ENCODE measurements around the gene APOC4. TPM values are rescaled to one million over a fixed set of nuclear protein-coding genes. Genes with fewer than 3 reads are reported as not detected.
"Not testable (repeated sequence)": the region's sequence is repeated elsewhere in the genome, so short reads cannot be mapped to it uniquely, and the experiment has no call there.

The APOC4 gene
- total RNA-seq, 1 experiment from 2014 or later = not detected

- peaks cover 10% of the 10 kb centered on the region; the same call in 1 of the 2 replicates for H3K4me1 ChIP-seq (ENCODE audit: control insufficient read depth, insufficient read depth, low read length)
- in situ Hi-C loops (cut with HindIII; ENCODE audit: low pct_unique_long_range_greater_than_20kb, low sequenced_read_pairs); POLR2A ChIA-PET: not testable (repeated sequence)
Observed at GRCh38 chr19:44913512-44914432, 28.3 kb upstream of the APOC4 start.

DNA sequence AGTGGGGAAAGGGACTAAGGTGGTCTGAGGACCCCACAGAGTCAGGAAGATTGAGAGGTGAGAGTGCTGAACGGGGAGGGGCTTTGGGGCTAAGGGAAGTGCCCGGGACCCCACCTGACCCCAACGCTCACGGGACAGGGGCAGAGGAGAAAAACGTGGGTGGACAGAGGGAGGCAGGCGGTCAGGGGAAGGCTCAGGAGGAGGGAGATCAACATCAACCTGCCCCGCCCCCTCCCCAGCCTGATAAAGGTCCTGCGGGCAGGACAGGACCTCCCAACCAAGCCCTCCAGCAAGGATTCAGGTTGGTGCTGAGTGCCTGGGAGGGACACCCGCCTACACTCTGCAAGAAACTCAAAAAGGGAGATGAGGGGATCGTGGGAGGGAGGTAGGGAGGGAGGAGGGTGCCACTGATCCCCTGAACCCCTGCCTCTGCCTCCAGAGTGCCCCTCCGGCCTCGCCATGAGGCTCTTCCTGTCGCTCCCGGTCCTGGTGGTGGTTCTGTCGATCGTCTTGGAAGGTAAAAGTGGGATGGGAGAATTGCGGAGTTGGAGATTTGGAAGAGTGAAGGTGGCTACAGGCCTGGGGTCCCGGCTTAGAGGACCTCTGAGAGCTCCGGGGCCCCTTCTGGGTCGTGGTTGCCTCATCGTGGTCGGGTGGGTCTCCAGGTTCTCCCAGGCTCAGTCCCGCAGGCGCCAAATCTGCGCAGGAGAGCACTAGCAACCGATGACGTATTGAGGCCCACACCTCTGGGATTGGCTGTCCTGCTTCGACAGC, 27.4 kb upstream of the APOC4 start, which contains the start of gene APOC1:
APOC1 (plus strand) TSS at position 176 of the 774 bp plus-strand sequence; CDS start at position 460, 284 bp downstream.
- POLR2A ChIA-PET = interaction anchor here (0.7 kb wide), 1 partner anchor 19 kb away, joined by 10 read pairs; no protein-coding TSS in a partner anchor
- intact Hi-C loops (cut with micrococcal nuclease; ENCODE audit: unreplicated experiment); H3K9me3 ChIP-seq (ENCODE audit: control insufficient read depth, insufficient read depth, low read depth, low read length); DNase-seq (ENCODE audit: low read depth, low spot score); H3K36me3 ChIP-seq (ENCODE audit: control insufficient read depth, insufficient read depth, low read length); H3K27me3 ChIP-seq (ENCODE audit: control insufficient read depth, insufficient read depth, low read length); CTCF ChIA-PET; BruUV-seq (replicated peaks); in situ Hi-C loops (cut with HindIII; ENCODE audit: low pct_unique_long_range_greater_than_20kb, low sequenced_read_pairs): not testable (repeated sequence)
- peak within 1 kb of the TSS; percentile 84 for H3K27ac ChIP-seq (ENCODE audit: low read length)
- H3K4me3 ChIP-seq (ENCODE audit: low read depth in 2 of 2, low read length in 2 of 2) = peak within 1 kb of the TSS; percentile 47 to 55
- peak; percentile 96 for ATAC-seq
- peaks cover 10% of the 10 kb centered on the region; the same call in 1 of the 2 replicates for H3K4me1 ChIP-seq (ENCODE audit: control insufficient read depth, insufficient read depth, low read length)

More at GRCh38 chr19:44913512-44914432, 28.3 kb upstream of the APOC4 start:
- CTCF ChIA-PET; BruUV-seq (replicated peaks); ATAC-seq; H3K9me3 ChIP-seq (ENCODE audit: control insufficient read depth, insufficient read depth, low read depth, low read length); DNase-seq (ENCODE audit: low read depth, low spot score); intact Hi-C loops (cut with micrococcal nuclease; ENCODE audit: unreplicated experiment); H3K36me3 ChIP-seq (ENCODE audit: control insufficient read depth, insufficient read depth, low read length); H3K27me3 ChIP-seq (ENCODE audit: control insufficient read depth, insufficient read depth, low read length): not testable (repeated sequence)
- peak overlapping the region; percentile 84 for H3K27ac ChIP-seq (ENCODE audit: low read length)
- peak overlapping the region; percentile 47 to 55 for H3K4me3 ChIP-seq (ENCODE audit: low read depth in 2 of 2, low read length in 2 of 2)

- intact Hi-C loops (cut with micrococcal nuclease; ENCODE audit: unreplicated experiment) = no loop called here
- ChIA-PET POLR2A (no interaction called here), CTCF (no interaction called here)
- Histone ChIP-seq H3K27me3 (ENCODE audit: control insufficient read depth, insufficient read depth, low read length) (no peaks in the 10 kb centered on the region), H3K27ac (ENCODE audit: low read length) (no peak overlapping the region), H3K4me3 (ENCODE audit: low read depth in 2 of 2, low read length in 2 of 2) (no peak overlapping the region), H3K36me3 (ENCODE audit: control insufficient read depth, insufficient read depth, low read length) (no peaks in the 10 kb centered on the region), H3K4me1 (ENCODE audit: control insufficient read depth, insufficient read depth, low read length) (no peaks in the 10 kb centered on the region; the same call in 1 of the 2 replicates), H3K9me3 (ENCODE audit: control insufficient read depth, insufficient read depth, low read depth, low read length) (no peaks in the 10 kb centered on the region)
- no peak for ATAC-seq
- no TSS peak for BruUV-seq (replicated peaks)
- TF ChIP-seq SIN3A (IDR thresholded peaks at IDR 0.05; ENCODE audit: borderline replicate concordance, insufficient read depth, low read depth, low read length) = no peak
- TF ChIP-seq, protein P1, sequence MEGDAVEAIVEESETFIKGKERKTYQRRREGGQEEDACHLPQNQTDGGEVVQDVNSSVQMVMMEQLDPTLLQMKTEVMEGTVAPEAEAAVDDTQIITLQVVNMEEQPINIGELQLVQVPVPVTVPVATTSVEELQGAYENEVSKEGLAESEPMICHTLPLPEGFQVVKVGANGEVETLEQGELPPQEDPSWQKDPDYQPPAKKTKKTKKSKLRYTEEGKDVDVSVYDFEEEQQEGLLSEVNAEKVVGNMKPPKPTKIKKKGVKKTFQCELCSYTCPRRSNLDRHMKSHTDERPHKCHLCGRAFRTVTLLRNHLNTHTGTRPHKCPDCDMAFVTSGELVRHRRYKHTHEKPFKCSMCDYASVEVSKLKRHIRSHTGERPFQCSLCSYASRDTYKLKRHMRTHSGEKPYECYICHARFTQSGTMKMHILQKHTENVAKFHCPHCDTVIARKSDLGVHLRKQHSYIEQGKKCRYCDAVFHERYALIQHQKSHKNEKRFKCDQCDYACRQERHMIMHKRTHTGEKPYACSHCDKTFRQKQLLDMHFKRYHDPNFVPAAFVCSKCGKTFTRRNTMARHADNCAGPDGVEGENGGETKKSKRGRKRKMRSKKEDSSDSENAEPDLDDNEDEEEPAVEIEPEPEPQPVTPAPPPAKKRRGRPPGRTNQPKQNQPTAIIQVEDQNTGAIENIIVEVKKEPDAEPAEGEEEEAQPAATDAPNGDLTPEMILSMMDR (IDR thresholded peaks at IDR 0.05) = no peak
- TF ChIP-seq REST (IDR thresholded peaks at IDR 0.05; ENCODE audit: insufficient read depth in 1 of 2, low read depth in 2 of 2, low read length in 1 of 2) = no peak
- no peak for TF ChIP-seq POLR2AphosphoS5 (IDR thresholded peaks at IDR 0.05; ENCODE audit: low read depth, low read length)
- TF ChIP-seq TCF7L2 (IDR thresholded peaks at IDR 0.05; ENCODE audit: low read depth, low read length) = no peak
- no peak for DNase-seq (ENCODE audit: low read depth, low spot score)
- in situ Hi-C loops (cut with HindIII; ENCODE audit: low pct_unique_long_range_greater_than_20kb, low sequenced_read_pairs) = no loop called here
Observed at GRCh38 chr19:44924243-44924725, 17.8 kb upstream of the APOC4 start.

Data from Panc1 (cell line).